GM18511 (cell line): ENCODE results near the gene CALD1.

Experiments
- ATAC-seq: cut with Tn5 transposase; IDR thresholded peaks from one replicate; pipeline ENCODE4 v1.9.1; 2021; ENCODE audit warnings: mild to moderate bottlenecking, moderate library complexity; ENCODE audit not compliant: unreplicated experiment

The CALD1 gene

DNA sequence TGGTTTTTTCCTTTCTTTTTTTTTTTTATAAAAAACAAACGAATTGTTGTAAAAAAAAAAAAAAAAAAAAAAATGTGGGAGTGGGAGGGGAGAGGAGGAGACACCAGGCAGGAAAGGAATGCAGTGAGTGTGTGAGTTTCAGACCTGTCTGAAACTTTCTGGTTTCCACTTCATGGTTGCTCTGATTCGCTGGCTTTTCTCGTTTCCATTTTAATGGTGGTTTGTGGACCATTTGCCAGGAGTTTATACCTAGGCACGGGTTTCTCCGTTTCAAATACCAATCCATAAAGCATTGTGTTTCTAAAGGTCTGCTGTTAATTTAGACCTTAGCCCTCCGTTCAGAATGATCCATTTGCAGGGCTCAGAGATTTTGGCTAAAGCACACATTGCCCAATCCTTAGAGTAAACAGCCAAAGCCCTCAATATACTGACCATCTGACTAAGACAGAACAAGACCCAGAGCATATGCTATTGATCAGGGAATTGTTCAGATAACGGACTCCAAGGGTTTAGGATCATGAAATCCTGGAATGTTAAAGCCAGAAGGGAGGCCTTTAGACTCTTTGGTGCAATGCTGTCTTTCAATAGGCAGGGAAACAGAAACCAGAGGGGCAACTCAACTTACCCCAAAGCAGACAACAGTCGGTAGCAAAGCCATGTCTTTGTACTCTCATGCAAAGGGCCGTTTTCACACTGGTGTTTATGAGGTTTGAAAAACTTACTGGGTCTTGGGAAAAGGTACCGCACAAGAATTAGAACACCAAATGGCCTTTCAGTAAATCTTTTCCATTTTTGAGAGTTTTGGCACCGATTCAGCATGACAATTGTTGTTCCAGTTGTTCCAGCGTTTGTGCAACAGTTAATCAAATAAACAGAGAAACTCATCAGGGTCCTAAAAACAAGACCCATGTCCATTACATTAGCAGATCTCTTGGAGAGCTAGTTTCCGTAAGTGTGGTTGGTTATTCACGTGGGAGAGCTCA is 112.6 kb downstream of the CALD1 start:
- no peak for ATAC-seq

DNA sequence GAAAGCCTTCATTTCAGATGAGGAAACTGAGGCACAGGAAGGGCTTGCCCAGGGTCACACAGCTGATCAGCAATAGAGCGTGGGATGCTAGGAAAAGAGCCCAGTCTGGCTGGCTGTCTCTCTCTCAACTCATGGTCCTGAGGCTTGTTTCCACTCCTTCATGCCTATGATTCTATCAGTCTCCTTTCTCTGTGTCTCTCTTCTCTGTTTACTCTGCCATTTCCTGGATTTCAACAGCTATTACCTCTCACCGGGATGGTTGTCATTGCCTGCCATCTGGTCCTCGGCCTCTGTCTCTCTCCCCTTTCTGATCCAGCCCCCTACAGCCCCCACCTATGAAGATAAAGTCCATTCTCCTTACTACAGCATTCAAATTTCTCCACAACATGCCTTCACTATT is 113.5 kb downstream of the CALD1 start:
- no peak for ATAC-seq

DNA sequence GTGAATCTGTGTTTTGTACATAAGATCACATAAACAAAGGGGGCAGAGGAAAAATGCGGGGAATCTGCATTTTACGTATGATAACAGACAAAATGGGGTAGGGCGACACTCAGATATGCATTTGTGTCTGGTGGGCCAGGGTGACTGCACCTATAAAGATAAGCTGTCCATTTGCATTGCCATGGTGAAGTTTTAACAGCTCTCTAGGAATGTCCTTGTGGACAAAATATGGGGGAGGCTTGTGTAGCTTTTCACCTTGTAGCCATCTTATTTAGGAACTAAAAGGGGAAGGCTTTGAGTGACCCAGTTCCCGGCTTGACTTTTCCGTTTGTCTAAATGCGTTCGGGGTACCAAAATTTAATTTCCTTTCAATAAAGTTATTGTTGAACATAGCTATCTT is 114.5 kb downstream of the CALD1 start:
- ATAC-seq, result no peak

DNA sequence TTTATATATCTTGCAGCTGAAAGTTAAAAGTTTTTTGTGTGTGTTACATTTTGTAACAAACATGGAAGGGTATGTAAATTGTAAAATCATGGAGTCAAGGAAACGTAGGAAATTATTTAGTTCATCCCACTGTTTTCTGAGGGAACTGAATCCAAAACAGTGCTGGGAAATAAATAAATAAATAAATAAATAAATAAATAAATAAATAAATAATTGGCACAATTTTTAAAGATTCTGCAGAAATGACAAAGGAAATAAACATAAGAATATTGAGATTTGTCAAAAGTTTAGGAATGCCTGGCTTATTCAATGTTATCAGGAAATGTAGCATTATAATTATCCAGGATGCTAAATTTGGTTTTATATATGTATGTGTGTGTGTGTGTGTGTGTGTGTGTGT is 115.5 kb downstream of the CALD1 start:
- no peak for ATAC-seq

DNA sequence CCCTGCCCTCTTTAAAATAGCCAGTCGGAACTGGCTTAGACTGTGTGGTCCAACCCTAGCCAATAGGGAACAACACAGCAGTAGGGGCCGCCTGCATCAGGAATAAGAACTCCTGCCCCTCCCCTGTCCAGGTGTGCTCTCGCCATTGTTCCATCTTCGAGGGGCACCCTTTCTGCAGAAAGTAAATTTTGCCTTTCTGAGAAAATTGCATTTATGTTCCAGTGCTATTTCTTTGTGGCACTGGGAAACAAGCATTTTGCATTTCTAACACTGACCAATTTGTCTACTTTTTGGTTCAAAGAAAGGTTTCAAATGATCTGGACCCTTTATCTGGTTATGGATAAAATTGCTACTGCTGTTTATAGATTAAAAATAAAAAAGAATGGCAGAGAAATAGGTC is 116.6 kb downstream of the CALD1 start:
- ATAC-seq, result no peak

DNA sequence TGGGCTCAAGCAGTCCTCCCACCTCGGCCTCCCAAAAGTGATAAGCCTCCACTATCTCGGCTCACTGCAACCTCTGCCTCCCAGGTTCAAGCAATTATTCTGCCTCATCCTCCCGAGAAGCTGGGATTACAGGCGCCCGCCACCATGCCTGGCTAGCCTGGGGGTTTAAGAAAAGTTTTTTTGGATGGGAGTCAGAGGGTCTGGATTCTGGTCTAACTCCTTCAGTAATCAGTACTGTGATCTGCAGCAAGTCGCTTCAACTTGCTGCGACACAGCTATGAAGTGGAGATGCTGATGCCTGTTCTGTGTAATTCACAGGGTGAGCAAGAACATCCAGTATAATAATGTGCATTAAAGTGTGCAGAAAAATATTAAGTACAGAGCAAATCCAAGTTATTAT is 118.5 kb downstream of the CALD1 start:
- ATAC-seq, result no peak

DNA sequence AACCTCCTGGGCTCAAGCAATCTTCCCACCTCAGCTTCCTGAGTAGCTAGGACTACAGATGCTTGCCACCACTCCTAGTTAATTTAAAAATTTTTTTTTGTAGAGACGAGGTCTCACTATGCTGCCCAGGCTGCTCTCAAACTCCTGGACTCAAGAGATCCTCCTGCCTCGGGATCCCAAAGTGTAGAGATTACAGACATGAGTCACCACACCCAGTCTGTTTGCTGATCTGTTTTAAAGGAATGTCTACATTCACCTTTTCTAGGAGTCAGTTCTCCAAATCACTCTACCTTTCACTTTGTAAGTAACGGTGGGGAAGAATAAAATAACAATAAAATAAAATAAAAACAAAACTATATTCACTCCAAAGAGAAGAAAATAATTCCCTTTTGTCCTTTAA is 120.3 kb downstream of the CALD1 start:
- ATAC-seq, result no peak

DNA sequence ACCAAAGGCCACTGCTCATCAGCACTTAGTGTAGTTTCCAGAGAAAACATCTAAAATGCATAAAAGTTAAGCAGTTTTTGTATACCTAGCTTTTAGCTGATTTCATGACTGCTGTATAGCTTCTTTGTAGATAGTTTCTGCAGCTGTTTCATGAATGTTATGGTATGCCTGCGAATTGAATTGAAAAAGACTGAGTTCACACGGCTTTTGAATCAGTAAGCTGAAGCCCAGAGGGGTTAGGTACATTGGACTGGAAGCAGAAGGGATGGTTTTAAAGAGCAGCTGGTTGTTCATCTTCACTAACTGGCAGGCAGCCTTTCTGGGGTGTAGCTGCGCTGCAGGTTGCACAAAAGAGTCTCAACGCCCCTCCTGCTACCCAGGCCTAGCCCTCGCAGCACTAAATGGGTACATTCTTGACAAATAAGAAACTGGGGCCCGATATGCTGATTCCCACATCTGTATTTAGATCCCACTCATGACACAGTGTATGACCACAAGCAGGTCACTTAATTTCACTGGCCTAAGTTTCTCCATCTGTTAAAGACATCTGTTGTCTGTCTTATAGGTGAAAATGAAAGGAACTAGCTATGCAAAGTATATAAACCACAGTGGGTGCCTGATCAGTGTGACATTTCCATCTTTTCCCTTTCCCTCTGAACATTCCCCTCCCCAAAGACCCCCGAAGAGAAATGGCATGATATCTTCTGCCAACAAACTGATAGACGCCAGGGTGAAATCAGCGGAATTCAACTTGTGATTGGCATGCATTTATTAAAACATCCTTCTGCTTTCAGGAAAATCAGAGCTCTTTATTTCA is 120.9 kb downstream of the CALD1 start:
- peak; percentile 87 for ATAC-seq

DNA sequence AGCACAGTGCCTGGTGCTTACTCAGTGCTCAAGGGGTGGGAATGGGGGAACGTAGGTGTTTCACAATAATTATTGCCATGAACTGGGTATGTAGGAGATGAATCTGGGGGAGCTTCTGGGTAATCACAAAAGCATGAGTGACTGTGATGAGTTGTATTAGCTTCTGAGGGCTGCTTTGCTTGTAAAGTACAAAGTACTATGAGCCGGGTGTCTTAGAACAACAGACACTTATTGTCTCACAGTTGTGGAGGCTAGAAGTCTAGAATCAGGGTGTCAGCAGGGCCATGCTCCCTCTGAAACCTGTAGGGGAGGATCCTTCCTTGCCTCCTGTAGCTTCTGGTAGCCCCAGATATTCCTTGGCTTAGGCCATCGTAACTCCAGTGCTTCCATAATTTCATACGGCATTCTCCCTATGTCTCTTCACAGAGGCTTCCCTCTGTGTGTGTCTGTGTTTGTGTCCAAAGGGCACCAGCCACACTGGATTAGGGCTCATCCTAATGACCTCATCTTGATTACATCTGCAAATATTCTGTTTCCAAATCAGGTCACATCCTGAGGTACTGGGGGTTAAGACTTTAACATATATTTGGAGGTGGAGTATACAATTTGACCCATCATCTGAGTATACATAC is 122.1 kb downstream of the CALD1 start:
- no peak for ATAC-seq

DNA sequence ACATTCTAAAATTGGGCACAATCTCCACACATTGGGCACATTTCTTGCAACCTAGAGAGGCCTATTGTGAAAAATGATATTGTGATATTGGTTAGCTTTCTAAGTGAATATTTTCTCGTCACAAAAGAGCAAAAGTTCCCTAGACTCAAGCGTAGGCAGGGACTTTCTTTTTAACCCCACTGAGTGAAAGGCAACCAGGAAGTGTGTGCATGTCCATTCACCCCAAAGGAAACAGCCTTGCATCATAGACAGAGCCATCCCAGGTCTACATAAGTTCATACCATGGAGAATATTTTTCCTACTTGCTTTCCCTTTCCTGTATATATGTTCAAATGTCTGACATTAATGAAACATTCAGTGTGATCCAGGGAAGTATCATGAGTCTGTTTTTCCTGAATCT is 122.6 kb downstream of the CALD1 start:
- no peak for ATAC-seq

DNA sequence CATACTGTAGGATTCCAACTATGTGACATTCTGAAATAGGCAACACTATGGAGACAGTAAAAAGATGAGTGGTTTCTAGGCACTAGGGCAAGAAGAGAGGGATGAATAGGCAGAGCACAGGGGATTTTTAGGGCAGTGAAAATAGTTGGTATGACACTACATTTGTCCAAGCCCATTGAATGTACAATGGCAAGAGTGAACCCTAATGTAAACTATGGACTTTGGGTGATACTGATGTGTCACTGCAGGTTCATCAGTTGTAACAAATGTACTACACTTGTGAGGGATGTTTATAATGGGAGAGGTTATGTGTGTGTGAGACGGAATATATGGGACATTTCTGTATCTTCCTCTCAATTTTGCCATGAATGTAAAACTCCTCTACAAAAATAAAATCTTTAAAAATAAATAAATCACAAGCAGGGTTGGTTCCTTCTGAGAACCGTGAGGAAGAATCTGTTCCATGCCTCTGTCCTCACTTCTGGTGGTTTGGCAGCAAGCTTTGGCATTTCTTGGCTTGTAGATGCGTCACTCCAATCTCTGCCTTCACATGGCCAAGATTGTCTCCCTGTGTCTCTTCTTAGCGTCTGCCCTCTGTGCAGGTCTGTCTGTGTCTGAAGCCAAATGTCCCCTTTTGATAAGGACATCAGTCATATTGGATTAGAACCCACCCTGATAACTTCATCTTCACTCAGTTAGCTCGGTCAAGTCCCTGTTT is 123.8 kb downstream of the CALD1 start:
- no peak for ATAC-seq

DNA sequence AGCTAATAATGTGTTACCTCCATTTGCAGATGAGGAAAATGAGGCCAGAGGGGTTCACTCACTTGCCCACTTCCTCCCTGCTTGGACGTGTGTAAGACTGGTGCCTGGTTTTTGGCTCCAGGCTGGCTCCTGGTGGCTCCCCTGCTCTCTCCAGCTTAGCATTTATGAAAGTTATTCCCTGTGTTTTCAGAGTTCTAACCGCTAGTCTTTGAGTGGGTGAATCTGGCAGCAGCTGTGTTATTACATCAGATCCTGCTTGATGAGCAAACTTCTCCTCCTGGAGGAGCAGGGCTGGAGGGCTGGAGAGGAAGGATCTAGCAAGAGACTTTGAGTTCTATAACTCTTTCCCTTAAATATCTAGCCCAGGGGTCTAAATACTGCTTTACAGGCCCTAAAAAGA is 125.9 kb downstream of the CALD1 start:
- ATAC-seq, result no peak

DNA sequence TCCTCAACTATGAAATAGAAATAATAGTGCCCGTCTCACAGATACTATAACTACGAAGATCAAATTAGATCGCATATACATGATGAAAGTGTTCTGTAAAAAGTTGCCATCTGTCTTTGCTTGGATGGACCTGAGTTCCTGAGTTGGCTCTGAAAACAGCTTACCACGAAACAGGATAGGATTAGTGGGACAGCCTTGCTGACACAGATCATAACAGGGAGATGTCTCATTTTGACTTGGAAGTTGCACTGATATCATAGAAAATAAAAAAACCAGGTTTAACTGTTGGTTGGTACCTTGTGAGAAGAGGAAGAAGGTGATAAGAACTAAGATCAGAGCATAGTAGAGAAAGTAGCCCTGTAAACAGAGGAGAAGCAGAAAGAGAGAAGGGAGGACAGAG is 127.6 kb downstream of the CALD1 start:
- ATAC-seq, result no peak

DNA sequence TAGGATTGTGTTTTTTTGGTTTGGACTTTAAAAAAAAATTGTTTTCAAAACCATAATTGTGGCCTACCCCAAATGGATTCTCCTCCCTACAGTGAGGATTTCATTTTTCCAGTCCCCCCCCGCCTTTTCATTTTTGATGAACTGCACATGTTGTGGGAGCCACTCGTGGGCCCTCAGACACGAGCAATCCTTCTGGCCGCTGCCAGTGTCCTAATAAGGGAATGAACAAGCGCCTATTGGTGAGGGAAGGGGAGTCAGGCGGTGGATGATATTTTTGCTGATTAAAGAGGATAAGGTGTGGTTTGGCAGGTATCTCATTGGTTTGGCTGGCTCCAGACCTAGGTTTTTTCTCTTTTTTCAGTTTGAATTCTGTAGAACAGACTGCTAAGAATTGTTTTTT is 128.2 kb downstream of the CALD1 start:
- no peak for ATAC-seq

DNA sequence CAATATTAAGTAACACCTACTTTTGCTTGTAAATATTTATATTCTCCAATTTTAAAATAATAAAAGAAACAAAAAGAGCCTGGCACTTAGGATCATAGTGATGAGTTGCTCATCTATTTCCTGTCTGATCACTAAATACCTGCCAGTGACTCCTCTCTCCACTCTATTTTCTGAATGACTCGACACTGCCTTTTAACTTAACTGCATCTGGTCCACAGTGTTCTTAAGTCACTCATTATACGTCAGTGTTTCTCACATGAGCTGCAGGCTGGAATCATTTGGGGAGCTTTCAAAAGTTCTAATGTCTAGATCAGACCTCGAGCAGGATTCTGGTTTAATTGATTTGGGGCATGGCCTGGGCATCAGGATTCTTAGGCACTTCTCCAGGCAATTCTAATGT is 128.9 kb downstream of the CALD1 start:
- ATAC-seq, result no peak

DNA sequence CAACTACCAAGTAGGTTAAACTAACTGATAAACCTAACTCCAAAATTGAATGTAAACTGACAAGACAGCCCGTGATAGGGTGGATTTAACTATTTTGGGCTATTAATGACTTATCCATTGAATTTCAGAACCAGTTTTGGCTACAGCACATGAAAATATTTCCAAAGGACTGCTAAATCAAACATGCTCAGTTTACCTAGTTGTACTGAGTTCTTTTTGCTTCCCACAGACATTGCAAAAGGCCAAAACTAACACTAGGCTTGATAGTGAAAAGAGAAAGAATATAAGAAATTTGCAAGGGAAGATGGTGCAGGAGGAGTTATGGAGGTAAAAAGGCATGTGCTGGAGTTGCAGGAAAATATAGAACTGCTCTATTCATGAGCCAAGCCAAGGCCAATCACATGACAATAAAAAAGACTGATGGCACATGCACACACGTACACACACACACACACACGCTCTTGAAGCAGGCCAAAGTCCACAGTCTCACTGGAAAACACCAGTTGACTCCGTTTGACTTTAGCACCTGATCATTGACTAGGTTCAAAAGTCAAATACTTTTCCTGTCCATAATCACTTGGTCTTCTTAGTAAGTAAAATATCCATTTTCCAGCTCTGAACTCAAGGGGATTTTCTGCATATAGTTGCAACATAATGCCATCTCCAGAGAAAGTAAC is 130.9 kb downstream of the CALD1 start:
- ATAC-seq, result no peak

DNA sequence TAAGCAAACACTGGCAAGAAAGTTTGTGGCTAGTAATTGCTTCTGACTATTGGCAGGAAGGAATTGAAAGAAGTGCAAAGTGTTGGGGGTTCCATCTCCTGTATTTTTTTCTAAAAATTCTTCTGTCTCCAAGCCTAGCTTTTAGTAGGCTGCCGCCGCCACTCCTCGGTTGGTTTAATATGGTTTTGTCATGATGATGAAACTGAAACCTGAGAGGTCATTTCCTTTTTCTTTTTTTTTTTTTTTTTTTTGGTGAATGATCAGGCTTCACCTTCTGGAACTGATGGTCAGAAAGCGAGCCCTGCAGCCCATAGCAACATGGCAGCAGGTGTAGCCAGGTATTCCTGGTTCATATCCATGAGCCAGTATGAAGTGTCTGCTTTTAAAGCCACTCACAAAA is 131.5 kb downstream of the CALD1 start:
- ATAC-seq, result no peak

DNA sequence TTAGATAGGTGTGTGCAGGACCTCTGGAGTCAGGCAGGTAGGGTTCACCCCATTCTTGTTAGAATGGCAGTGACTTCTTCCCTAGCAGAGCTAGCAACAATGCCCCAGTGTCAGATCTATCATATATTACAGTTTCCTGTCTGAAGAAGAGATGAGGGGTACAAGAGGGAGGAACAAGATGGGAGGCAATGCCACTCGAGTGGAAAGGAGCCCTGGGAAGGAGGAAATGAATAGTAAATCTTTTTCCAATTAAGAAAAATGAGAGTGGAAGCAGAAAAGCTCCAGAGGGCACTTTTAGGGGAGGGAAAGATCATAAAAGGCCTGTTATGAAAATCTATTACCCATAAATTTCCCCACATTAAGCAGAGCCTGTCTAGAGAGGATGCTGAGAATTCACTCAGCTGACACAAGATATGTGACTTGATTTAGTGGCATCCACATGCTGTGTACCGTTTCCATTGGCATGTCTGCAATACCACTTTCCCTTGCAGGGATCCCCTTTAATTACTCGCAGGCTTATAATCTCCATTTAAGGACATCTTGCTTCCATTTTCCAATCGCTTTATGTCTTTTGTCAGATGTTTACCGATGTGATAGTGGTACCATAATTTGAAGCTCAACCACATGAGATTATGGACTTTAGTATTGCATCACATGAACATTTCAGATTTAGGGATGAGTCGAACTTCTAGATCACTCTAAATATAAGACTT is 136.9 kb downstream of the CALD1 start:
- no peak for ATAC-seq

DNA sequence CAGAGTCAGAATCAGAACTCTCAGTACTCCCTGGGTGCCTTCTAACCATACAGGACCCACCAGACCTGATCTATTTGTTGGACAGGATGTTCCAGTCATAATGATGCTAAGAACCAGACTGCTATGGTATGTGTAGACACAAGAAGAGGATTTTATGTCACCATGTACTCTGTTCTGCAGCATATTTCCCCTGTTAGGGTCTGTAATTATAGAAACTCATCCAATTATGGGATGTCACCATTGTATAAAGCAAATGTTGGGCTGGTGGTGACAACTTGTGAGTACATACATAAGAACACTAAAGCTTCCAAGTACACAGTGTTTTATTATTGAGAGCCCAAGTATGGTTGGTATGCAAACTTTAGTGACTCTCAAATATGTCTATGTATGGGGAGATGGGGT is 139.8 kb downstream of the CALD1 start:
- ATAC-seq, result peak; percentile 61
